GM12878 (cell line): ENCODE measurements around the gene GPRC5C. TPM values are rescaled to one million over a fixed set of nuclear protein-coding genes. Genes with fewer than 3 reads are reported as not detected.

Experiments used
- ATAC-seq: fragments of 200-7000 bp; cut with Tn5 transposase; 3 replicates; pipeline ENCODE4 v1.9.1; 2020; ENCODE audit warnings: mild to moderate bottlenecking, moderate library complexity
- BruUV-seq: library from RNA; stranded (reverse); fragments of 400-500 nt; replicated peaks from 2 replicates; lab custom pipeline; 2021; lab: Mats Ljungman, UMichigan
- CTCF ChIA-PET: fragments of 300-600 bp; sonication (Branson Sonifier 250); formaldehyde crosslinking; extraction: SDS; loops from one replicate; lab custom pipeline; 2021; ENCODE audit warnings: inconsistent platforms; lab: Yijun Ruan, JAX
- POLR2A ChIA-PET: fragments of 350-600 bp; formaldehyde crosslinking; extraction: SDS; loops from one replicate; lab custom pipeline; 2021; ENCODE audit warnings: inconsistent platforms; lab: Charles Lee
- RAD21 ChIA-PET: fragments of 300-600 bp; sonication (Branson Sonifier 250); formaldehyde crosslinking; loops from one replicate; lab custom pipeline; 2023; ENCODE audit warnings: antibody characterized with exemption; ENCODE audit not compliant: unreplicated experiment; lab: Charles Lee
- SMC1A ChIA-PET: fragments of 300-600 bp; sonication (Branson Sonifier 250); formaldehyde crosslinking; loops from one replicate; lab custom pipeline; 2023; ENCODE audit not compliant: unreplicated experiment, uncharacterized antibody; lab: Charles Lee
- DNase-seq: peaks from one replicate; pipeline ENCODE4 v3.0.0-alpha.2; 2011; ENCODE audit warnings: low read depth, low spot score
- FAIRE-seq: peaks from 3 replicates; lab custom pipeline; 2011; peaks lifted over from hg19 to GRCh38; lab: Jason Lieb, UNC
- H2AFZ ChIP-seq: 2 replicates; pipeline ENCODE4 v1.6.0; 2011; ENCODE audit warnings: low read depth, low read length, control low read depth; ENCODE audit not compliant: control insufficient read depth
- H3K27ac ChIP-seq: 2 replicates; pipeline ENCODE4 v1.5.1; 2011; ENCODE audit warnings: control low read depth; ENCODE audit not compliant: control insufficient read depth, insufficient read depth
- H3K27me3 ChIP-seq, 2 experiments: replicated peaks in 1 of 2; 2 replicates each; pipeline versions ENCODE4 v1.6.0 to v1.6.1; 2011; ENCODE audit warnings: low read length in 1 of 2; ENCODE audit not compliant: control insufficient read depth in 2 of 2, insufficient read depth in 2 of 2
- H3K36me3 ChIP-seq, 2 experiments: 2 replicates each; pipeline ENCODE4 v1.5.1; 2011; ENCODE audit warnings: low read length in 1 of 2; ENCODE audit not compliant: control insufficient read depth in 2 of 2, insufficient read depth in 2 of 2
- H3K4me1 ChIP-seq: 2 replicates; pipeline ENCODE4 v1.6.1; 2011; ENCODE audit warnings: mild to moderate bottlenecking, low read length, moderate library complexity, mixed read lengths; ENCODE audit not compliant: control insufficient read depth, insufficient read depth
- H3K4me2 ChIP-seq: 2 replicates; pipeline ENCODE4 v1.6.0; 2011; ENCODE audit warnings: control low read depth; ENCODE audit not compliant: control insufficient read depth, insufficient read depth
- H3K4me3 ChIP-seq: fragments of 200-600 bp; sonication (generic); 2 replicates; pipeline ENCODE4 v1.5.1; 2016
- H3K79me2 ChIP-seq: 2 replicates; pipeline ENCODE4 v1.6.0; 2011; ENCODE audit warnings: low read length; ENCODE audit not compliant: control insufficient read depth, insufficient read depth
- H3K9ac ChIP-seq: 2 replicates; pipeline ENCODE4 v1.8.0; 2011; ENCODE audit warnings: low read length, control low read depth, mixed read lengths; ENCODE audit not compliant: control insufficient read depth, insufficient read depth
- H3K9me3 ChIP-seq: replicated peaks from 3 replicates; pipeline ENCODE4 v1.5.1; 2011; ENCODE audit warnings: mild to moderate bottlenecking, low read length; ENCODE audit not compliant: control insufficient read depth, insufficient read depth
- H4K20me1 ChIP-seq: 2 replicates; pipeline ENCODE4 v1.6.0; 2011; ENCODE audit not compliant: control insufficient read depth, insufficient read depth
- BACH1 ChIP-seq: fragments of 450-650 bp; IDR thresholded peaks from 2 replicates; pipeline ENCODE4 v1.6.1; 2017; ENCODE audit warnings: mild to moderate bottlenecking, borderline replicate concordance
- BCL11A ChIP-seq: IDR thresholded peaks from 2 replicates; pipeline ENCODE4 v1.6.1; 2011; ENCODE audit warnings: low read depth, low read length
- FOS ChIP-seq: IDR thresholded peaks from 3 replicates; pipeline ENCODE4 v1.6.1; 2011; ENCODE audit warnings: borderline replicate concordance; ENCODE audit not compliant: insufficient read length; ENCODE audit errors: extremely low read depth
- PAX8 ChIP-seq: fragments of 450-650 bp; IDR thresholded peaks from 2 replicates; pipeline ENCODE4 v1.6.1; 2017; ENCODE audit warnings: mild to moderate bottlenecking, moderate library complexity
- POLR2AphosphoS2 ChIP-seq: IDR thresholded peaks from 2 replicates; pipeline ENCODE4 v1.6.1; 2011; ENCODE audit warnings: low read depth, mild to moderate bottlenecking, low read length, improper control_type of control experiment, moderate library complexity
- RCOR1 ChIP-seq: conservative IDR thresholded peaks from 2 replicates; pipeline ENCODE4 v1.6.1; 2012; ENCODE audit warnings: low read depth, low read length, improper control_type of control experiment
- RELB ChIP-seq: fragments of 450-650 bp; IDR thresholded peaks from 2 replicates; pipeline ENCODE4 v1.6.1; 2017; ENCODE audit warnings: low read depth, mild to moderate bottlenecking, moderate library complexity
- SKIL ChIP-seq: fragments of 450-650 bp; IDR thresholded peaks from 2 replicates; pipeline ENCODE4 v1.6.1; 2017; ENCODE audit warnings: mild to moderate bottlenecking, low read depth, inconsistent platforms; ENCODE audit not compliant: poor library complexity, severe bottlenecking
- STAT3 ChIP-seq: IDR thresholded peaks from 2 replicates; pipeline ENCODE4 v1.6.1; 2011; ENCODE audit warnings: low read depth, low read length, improper control_type of control experiment
- SUPT20H ChIP-seq: IDR thresholded peaks from 2 replicates; pipeline ENCODE4 v1.6.1; 2011; ENCODE audit warnings: low read depth, mild to moderate bottlenecking, low read length, moderate library complexity, borderline replicate concordance; ENCODE audit not compliant: control insufficient read depth
- TBL1XR1 ChIP-seq: IDR thresholded peaks from 2 replicates; pipeline ENCODE4 v1.6.1; 2012; ENCODE audit warnings: low read depth, low read length, improper control_type of control experiment
- YY1 ChIP-seq: IDR thresholded peaks from 2 replicates; pipeline ENCODE4 v1.6.1; 2011; ENCODE audit warnings: low read depth, mild to moderate bottlenecking, low read length
- ZNF592 ChIP-seq: fragments of 450-650 bp; IDR thresholded peaks from 2 replicates; pipeline ENCODE4 v1.6.1; 2017; ENCODE audit warnings: mild to moderate bottlenecking, moderate library complexity
- WGBS: methylation state at CpG from one replicate; pipeline ENCODE4 v1.1.6; 2016; ENCODE audit warnings: low lambda C conversion rate; ENCODE audit not compliant: insufficient replicate concordance, insufficient coverage; ENCODE audit errors: missing lambda C conversion rate; 5-methylcytosine and 5-hydroxymethylcytosine counted together
- in situ Hi-C: fragments of 300-500 bp; cut with MboI; formaldehyde crosslinking; loops from 9 replicates; pipeline ENCODE4 v1.14.3; 2018; ENCODE audit warnings: mixed read lengths
- intact Hi-C: fragments of 100-400 bp; cut with micrococcal nuclease; formaldehyde crosslinking; loops from one replicate; pipeline ENCODE4 v1.14.2; 2022; ENCODE audit not compliant: unreplicated experiment
- polyA plus RNA-seq, 11 experiments: library from polyadenylated mRNA; depleted of rRNA in 4 of 11; unstranded in 6 of 11; stranded (reverse) in 5 of 11; fragments of >200 nt; fragmentation: Nextera tagmentation in 4 of 11; fragmentation: Illumina TruSeq in 1 of 11; extraction: Ambion mirVana in 4 of 11; extraction: Trizol in 1 of 11; gene quantifications; 1 replicate in 1 of 11; 2 replicates in 10 of 11; pipeline versions ENCODE4 v1.2.1 to v1.2.3, GENCODE V29; 2011 to 2016; ENCODE audit warnings: inconsistent platforms in 2 of 11, missing spikeins in 2 of 11, low read depth in 1 of 11
- total RNA-seq, 4 experiments: library from RNA; depleted of rRNA in 3 of 4; stranded (reverse); fragments of >200 nt in 3 of 4; fragmentation: Illumina TruSeq in 1 of 4; extraction: Trizol in 1 of 4; gene quantifications; 2 replicates each; pipeline versions ENCODE4 v1.2.1 to v1.2.3, GENCODE V29; 2013 to 2021
- TF ChIP-seq, protein P1 (sequence below): IDR thresholded peaks from 2 replicates; pipeline ENCODE4 v1.6.1; 2011; ENCODE audit warnings: borderline replicate concordance, low read depth, mild to moderate bottlenecking, moderate library complexity, low read length; ENCODE audit not compliant: insufficient read depth, poor library complexity, severe bottlenecking

The GPRC5C gene
- total and polyA plus RNA-seq, 10 of the 15 experiments (the other 5 are each of a cell fraction or from before 2014, with no cell fraction given), result 0.04 to 1.3 (median 0.36) TPM; not detected in 2

DNA sequence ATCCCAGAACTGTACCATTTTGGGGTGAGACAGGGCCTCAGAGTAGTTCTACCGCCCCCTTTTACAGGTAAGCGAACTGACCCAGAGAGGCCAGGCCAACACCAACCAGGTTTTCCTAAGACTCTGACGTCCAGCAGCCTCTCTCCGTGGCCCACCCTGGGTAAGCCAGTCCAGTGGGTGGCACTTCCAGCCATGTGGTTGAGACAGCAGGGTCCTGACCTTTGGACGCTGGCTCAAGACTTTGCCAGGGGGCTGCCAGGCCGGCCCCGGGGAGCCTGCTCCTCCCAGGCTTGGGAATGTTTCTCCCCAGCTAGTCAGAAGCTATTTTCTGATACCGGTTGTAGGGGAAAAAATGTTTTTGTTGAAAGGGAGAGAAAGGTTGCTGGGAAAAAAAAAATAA lies 16.9 kb downstream of the GPRC5C start:
- DNase-seq, result no peak
- H3K9ac ChIP-seq, result no peak overlapping the region
- in situ Hi-C loops, result no loop called here
- no peak overlapping the region for H3K4me3 ChIP-seq
- H3K27me3 ChIP-seq, result peaks cover 0 to 2% of the 10 kb centered on the region in 2 experiments; a peak in 2 of 4 replicates
- CTCF ChIA-PET, result interaction anchor here (1.3 to 2.2 kb wide), 4 partner anchors 9 to 70 kb away, joined by 4 to 8 read pairs (median 5); no protein-coding TSS in a partner anchor
- SMC1A ChIA-PET, result interaction anchor here (1.1 kb wide), 1 partner anchor 29 kb away, joined by 3 read pairs; no protein-coding TSS in a partner anchor
- H4K20me1 ChIP-seq, result no peaks in the 10 kb centered on the region
- H3K4me1 ChIP-seq, result 0 out of 2 replicates have a peak, but pooled peaks cover 2% of the 10 kb centered on the region
- RAD21 ChIA-PET, result interaction anchor here (1.8 kb wide), 1 partner anchor 8 kb away, joined by 6 read pairs; no protein-coding TSS in a partner anchor
- no peaks in the 10 kb centered on the region for H3K79me2 ChIP-seq
- no peak for FAIRE-seq
- BruUV-seq, result no TSS peak
- H3K9me3 ChIP-seq, result no peaks in the 10 kb centered on the region
- intact Hi-C loops, result no loop called here
- no peak overlapping the region for H3K27ac ChIP-seq
- no peaks in the 10 kb centered on the region for H3K36me3 ChIP-seq
- H3K4me2 ChIP-seq, result no peak overlapping the region
- no peak for ATAC-seq
- 75% methylated on average over 8 of the region's 8 CpGs for WGBS
- no peak overlapping the region for H2AFZ ChIP-seq
- TF ChIP-seq FOS (no peak), STAT3 (no peak), SKIL (no peak), RCOR1 (no peak), SUPT20H (no peak), RELB (no peak), BCL11A (no peak), POLR2AphosphoS2 (no peak), BACH1 (no peak), ZNF592 (no peak), TBL1XR1 (no peak), YY1 (no peak), PAX8 (no peak)
- TF ChIP-seq, protein P1, sequence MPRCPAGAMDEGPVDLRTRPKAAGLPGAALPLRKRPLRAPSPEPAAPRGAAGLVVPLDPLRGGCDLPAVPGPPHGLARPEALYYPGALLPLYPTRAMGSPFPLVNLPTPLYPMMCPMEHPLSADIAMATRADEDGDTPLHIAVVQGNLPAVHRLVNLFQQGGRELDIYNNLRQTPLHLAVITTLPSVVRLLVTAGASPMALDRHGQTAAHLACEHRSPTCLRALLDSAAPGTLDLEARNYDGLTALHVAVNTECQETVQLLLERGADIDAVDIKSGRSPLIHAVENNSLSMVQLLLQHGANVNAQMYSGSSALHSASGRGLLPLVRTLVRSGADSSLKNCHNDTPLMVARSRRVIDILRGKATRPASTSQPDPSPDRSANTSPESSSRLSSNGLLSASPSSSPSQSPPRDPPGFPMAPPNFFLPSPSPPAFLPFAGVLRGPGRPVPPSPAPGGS, result no peak
- POLR2A ChIA-PET, result no interaction called here
